ENCODE results near the gene FANCC. TPM values are rescaled to one million over a fixed set of nuclear protein-coding genes. Genes with fewer than 3 reads are reported as not detected.
A peak's percentile ranks its signal among the peaks of the same experiment; 100 is the strongest.

FANCC gene
- total RNA-seq, 1 donor from 2014 or later, result 12.3 TPM

GRCh38 chr9:95118596-95118995 is 198.9 kb downstream of the FANCC start:
- DNase-seq, result no peak

GRCh38 chr9:95116808-95117204 is 200.7 kb downstream of the FANCC start:
- DNase-seq, result no peak

- no peak for DNase-seq
Measured at GRCh38 chr9:95116002-95116807, 201.3 kb downstream of the FANCC start.

- no peak for DNase-seq
Measured at GRCh38 chr9:95115104-95115503, 202.4 kb downstream of the FANCC start.

- no peak for DNase-seq
Measured at GRCh38 chr9:95112436-95113280, 204.9 kb downstream of the FANCC start.

- DNase-seq, result no peak
Measured at GRCh38 chr9:95111716-95112115, 205.8 kb downstream of the FANCC start.

- DNase-seq, result no peak
Measured at GRCh38 chr9:95110921-95111525, 206.5 kb downstream of the FANCC start.

- DNase-seq, result no peak
Measured at GRCh38 chr9:95109456-95109855, 208.1 kb downstream of the FANCC start.

GRCh38 chr9:95108777-95109176 is 208.7 kb downstream of the FANCC start:
- no peak for DNase-seq

GRCh38 chr9:95107976-95108375 is 209.5 kb downstream of the FANCC start:
- DNase-seq, result no peak

- no peak for DNase-seq
Measured at GRCh38 chr9:95107001-95107749, 210.3 kb downstream of the FANCC start.

GRCh38 chr9:95105519-95106287 is 211.8 kb downstream of the FANCC start:
- no peak for DNase-seq

GRCh38 chr9:95104980-95105379 is 212.5 kb downstream of the FANCC start:
- no peak for DNase-seq

- DNase-seq, result no peak
Measured at GRCh38 chr9:95104581-95104960, 212.9 kb downstream of the FANCC start.

GRCh38 chr9:95103871-95104580 is 213.5 kb downstream of the FANCC start:
- no peak for DNase-seq

GRCh38 chr9:95103281-95103771 is 214.2 kb downstream of the FANCC start:
- DNase-seq, result no peak

GRCh38 chr9:95102572-95102971 is 214.9 kb downstream of the FANCC start:
- DNase-seq, result no peak

GRCh38 chr9:95102001-95102433 is 215.5 kb downstream of the FANCC start:
- DNase-seq, result peak; percentile 46

GRCh38 chr9:95101326-95101725 is 216.2 kb downstream of the FANCC start:
- no peak for DNase-seq

- DNase-seq, result no peak
Measured at GRCh38 chr9:95100071-95100627, 217.4 kb downstream of the FANCC start.
